Naive B cell (primary cell): ENCODE results near the gene IGFN1. TPM values are rescaled to one million over a fixed set of nuclear protein-coding genes. Genes with fewer than 3 reads are reported as not detected.
A peak's percentile ranks its signal among the peaks of the same experiment; 100 is the strongest.

Experiments used
- ATAC-seq, 2 donors: fragments of 150-1000 bp; cut with Tn5 transposase; 2 replicates each; pipeline ENCODE4 v1.10.0; 2021; ENCODE audit warnings: low read depth in 2 of 2, mild to moderate bottlenecking in 2 of 2, moderate library complexity in 2 of 2
- DNase-seq: peaks from one replicate; pipeline ENCODE4 v3.0.0; 2022
- H3K27ac Mint-ChIP-seq, 6 donors: one replicate each; pipeline ENCODE4 v1.8.0; 2020 to 2022; ENCODE audit warnings: mild to moderate bottlenecking in 6 of 6, mixed read lengths in 6 of 6, moderate library complexity in 5 of 6, inconsistent platforms in 2 of 6
- H3K27me3 Mint-ChIP-seq, 3 donors: one replicate each; pipeline ENCODE4 v1.8.0; 2021 to 2022; ENCODE audit warnings: mixed read lengths in 3 of 3, mild to moderate bottlenecking in 1 of 3
- H3K36me3 Mint-ChIP-seq, 2 donors: one replicate each; pipeline ENCODE4 v1.8.0; 2020 to 2022; ENCODE audit warnings: mixed read lengths in 2 of 2, inconsistent platforms in 1 of 2, mild to moderate bottlenecking in 1 of 2
- H3K4me1 Mint-ChIP-seq, 3 donors: one replicate each; pipeline ENCODE4 v1.8.0; 2020 to 2022; ENCODE audit warnings: mixed read lengths in 3 of 3, inconsistent platforms in 1 of 3, mild to moderate bottlenecking in 1 of 3, moderate library complexity in 1 of 3
- H3K4me3 Mint-ChIP-seq, 8 donors: one replicate each; pipeline ENCODE4 v1.8.0; 2020 to 2022; ENCODE audit warnings: mild to moderate bottlenecking in 8 of 8, mixed read lengths in 8 of 8, moderate library complexity in 8 of 8, inconsistent platforms in 2 of 8
- H3K9me3 Mint-ChIP-seq, 7 donors: one replicate each; pipeline ENCODE4 v1.8.0; 2020 to 2022; ENCODE audit warnings: mixed read lengths in 7 of 7, mild to moderate bottlenecking in 5 of 7, inconsistent platforms in 2 of 7, moderate library complexity in 1 of 7
- polyA plus RNA-seq, 6 donors: library from polyadenylated mRNA; unstranded; fragments of 300-500 nt; fragmentation: Illumina TruSeq; gene quantifications; one replicate each; pipeline ENCODE4 v1.2.3, GENCODE V29; 2021; ENCODE audit warnings: low read depth in 6 of 6

IGFN1 gene
- polyA plus RNA-seq, 6 donors from 2014 or later: not detected

GRCh38 chr1:201170533-201171062, 20.0 kb upstream of the IGFN1 start:
- Mint-ChIP-seq H3K36me3 (no peaks in the 10 kb centered on the region), H3K4me1 (peaks cover 8 to 16% (median 12%) of the 10 kb centered on the region in 3 donors), H3K4me3 (peak overlapping the region; percentile 85 to 95 (median 90)), H3K27ac (peak overlapping the region in 4 of 6 donors; percentile 36 to 70 (median 56)), H3K27me3 (peaks cover 15 to 38% (median 37%) of the 10 kb centered on the region in 3 donors), H3K9me3 (peaks cover 0 to 1% (median 0%) of the 10 kb centered on the region in 7 donors)
- DNase-seq (peak; percentile 58), ATAC-seq (peak; percentile 89 to 93)

- ATAC-seq (peak; percentile 49 to 52), DNase-seq (peak; percentile 18)
- Mint-ChIP-seq H3K27ac (peak overlapping the region in 5 of 6 donors; percentile 13 to 70 (median 52)), H3K9me3 (peaks cover 0 to 1% (median 0%) of the 10 kb centered on the region in 7 donors), H3K27me3 (peaks cover 15 to 32% (median 30%) of the 10 kb centered on the region in 3 donors), H3K36me3 (no peaks in the 10 kb centered on the region), H3K4me1 (peaks cover 8 to 16% (median 12%) of the 10 kb centered on the region in 3 donors), H3K4me3 (peak overlapping the region; percentile 85 to 95 (median 90))
Observed at GRCh38 chr1:201171063-201172036, 19.3 kb upstream of the IGFN1 start.

DNA sequence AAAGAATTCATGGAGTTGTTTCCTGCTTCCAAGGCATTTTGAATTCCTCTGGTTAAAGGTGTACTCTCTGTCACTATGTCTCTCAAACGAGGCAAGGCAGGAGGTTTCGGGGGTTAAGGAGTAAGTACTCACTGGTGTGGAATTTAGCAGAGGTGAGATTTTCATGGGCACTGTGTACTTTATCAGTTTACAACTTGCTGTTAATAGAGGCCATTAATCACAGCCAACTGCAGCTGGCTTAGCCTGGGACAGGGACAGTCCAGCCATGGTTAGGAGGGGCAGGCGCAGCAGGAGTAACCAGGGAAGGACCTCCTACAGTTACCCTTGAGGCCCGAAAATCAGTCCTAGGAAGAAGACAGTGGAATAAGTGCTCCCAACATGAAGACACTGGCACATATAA, 18.3 kb upstream of the IGFN1 start:
- peaks cover 15 to 41% (median 35%) of the 10 kb centered on the region in 3 donors for H3K27me3 Mint-ChIP-seq
- H3K9me3 Mint-ChIP-seq: peaks cover 0 to 1% (median 0%) of the 10 kb centered on the region in 7 donors

GRCh38 chr1:201172999-201173610, 17.5 kb upstream of the IGFN1 start:
- no peak for DNase-seq
- no peak overlapping the region for H3K27ac Mint-ChIP-seq

More for the DNA sequence above, 18.3 kb upstream of the IGFN1 start:
- H3K27ac Mint-ChIP-seq: no peak overlapping the region
- H3K4me1 Mint-ChIP-seq: peaks cover 8 to 16% (median 12%) of the 10 kb centered on the region in 3 donors
- H3K36me3 Mint-ChIP-seq: no peaks in the 10 kb centered on the region
- H3K4me3 Mint-ChIP-seq: peak overlapping the region in 6 of 8 donors; percentile 24 to 89 (median 85)
- DNase-seq (no peak), ATAC-seq (no peak)

DNA sequence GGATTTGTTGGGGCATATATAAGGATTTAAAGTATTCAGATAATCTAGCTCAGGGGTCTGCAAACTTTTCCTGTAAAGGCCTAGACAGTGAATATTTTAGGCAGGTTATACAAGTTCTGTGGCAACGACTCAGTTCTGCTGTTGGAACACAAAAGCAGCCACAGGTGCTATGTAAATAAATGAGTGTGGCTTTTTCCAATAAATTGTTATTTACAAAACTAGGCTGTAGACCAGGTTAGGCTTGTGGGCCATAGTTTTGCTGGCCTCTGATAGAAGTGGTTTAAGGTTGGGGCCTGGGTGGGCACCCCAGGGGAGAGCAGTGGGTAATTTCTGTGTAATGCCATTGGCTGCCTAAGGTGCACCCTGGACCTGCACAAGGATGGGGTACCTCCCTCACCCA, 16.9 kb upstream of the IGFN1 start:
- peaks cover 19 to 55% (median 49%) of the 10 kb centered on the region in 3 donors for H3K27me3 Mint-ChIP-seq
- ATAC-seq: no peak
- no peak for DNase-seq
- H3K36me3 Mint-ChIP-seq: peaks cover 0 to 14% of the 10 kb centered on the region in 2 donors
- peaks cover 0 to 5% (median 4%) of the 10 kb centered on the region in 7 donors for H3K9me3 Mint-ChIP-seq
- no peak overlapping the region for H3K27ac Mint-ChIP-seq
- peaks cover 8 to 16% (median 12%) of the 10 kb centered on the region in 3 donors for H3K4me1 Mint-ChIP-seq
- no peak overlapping the region for H3K4me3 Mint-ChIP-seq

More at GRCh38 chr1:201172999-201173610, 17.5 kb upstream of the IGFN1 start:
- H3K36me3 Mint-ChIP-seq: peaks cover 0 to 8% of the 10 kb centered on the region in 2 donors
- peaks cover 0 to 1% (median 0%) of the 10 kb centered on the region in 7 donors for H3K9me3 Mint-ChIP-seq
- H3K4me1 Mint-ChIP-seq: peaks cover 8 to 16% (median 12%) of the 10 kb centered on the region in 3 donors
- ATAC-seq: no peak
- H3K4me3 Mint-ChIP-seq: peak overlapping the region in 3 of 8 donors; percentile 25 to 80 (median 77)
- H3K27me3 Mint-ChIP-seq: peaks cover 19 to 48% (median 42%) of the 10 kb centered on the region in 3 donors

DNA sequence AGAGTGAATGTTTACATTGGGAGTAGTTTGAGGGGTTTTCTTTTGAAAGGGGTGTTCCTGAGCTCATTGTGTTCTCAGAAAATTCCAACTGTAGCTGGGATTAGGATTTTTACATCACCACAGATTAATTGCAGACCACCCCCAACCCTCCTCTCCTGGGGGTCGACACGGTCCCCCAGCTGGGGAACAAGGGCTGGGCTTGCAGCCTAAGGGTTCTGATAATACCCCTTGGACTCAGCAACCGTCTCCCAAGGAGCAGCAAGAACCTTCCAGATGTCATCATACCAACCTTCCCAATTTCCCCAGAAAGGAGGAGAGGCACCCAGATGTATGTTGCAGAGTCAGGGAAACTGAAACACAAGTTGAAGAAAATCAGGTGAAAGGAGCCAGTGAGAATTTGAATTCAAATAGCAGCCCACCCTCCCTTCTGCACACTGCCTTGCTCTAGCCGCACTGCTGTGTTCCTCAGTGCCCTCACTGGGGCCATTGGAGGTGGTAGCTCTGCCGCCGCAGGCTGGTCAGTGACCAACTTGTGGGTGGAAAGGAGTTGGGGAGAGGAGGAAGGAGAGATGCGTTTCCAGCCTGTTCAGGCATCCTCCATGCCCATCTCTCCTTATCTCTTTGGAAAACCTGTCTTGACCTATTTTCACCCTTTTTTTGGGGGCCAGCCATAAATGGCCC, 14.7 kb upstream of the IGFN1 start:
- Mint-ChIP-seq H3K9me3 (peaks cover 6 to 18% (median 10%) of the 10 kb centered on the region in 7 donors), H3K27me3 (peaks cover 32 to 72% (median 65%) of the 10 kb centered on the region in 3 donors), H3K4me3 (no peak overlapping the region), H3K36me3 (peaks cover 0 to 28% of the 10 kb centered on the region in 2 donors), H3K27ac (peak overlapping the region in 1 of 6 donors; percentile 51), H3K4me1 (peaks cover 8 to 9% (median 8%) of the 10 kb centered on the region in 3 donors)
- DNase-seq (no peak), ATAC-seq (no peak)

DNA sequence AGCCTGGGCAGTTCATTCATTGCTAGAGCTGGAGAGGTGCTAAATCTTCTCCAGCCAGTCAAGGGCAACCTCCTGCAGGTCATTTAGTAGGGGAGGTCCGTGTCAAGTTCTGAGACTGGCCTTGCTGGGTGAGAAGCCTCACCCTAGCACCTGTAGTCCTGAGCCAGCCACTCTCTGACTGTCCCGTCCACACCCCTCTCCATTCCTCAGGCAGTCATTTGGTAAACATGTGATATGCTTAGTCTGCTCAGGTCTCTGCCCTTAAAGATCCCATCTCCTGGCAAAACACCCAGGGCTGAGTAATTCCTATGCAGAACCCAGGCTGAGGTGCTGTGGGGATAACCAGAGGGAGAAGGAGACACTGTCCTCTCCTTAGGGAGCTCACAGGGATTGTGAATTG, 13.7 kb upstream of the IGFN1 start:
- H3K4me1 Mint-ChIP-seq: peaks cover under 1 to 5% (median 5%) of the 10 kb centered on the region in 3 donors
- ATAC-seq (no peak), DNase-seq (no peak)
- H3K27me3 Mint-ChIP-seq: peaks cover 25 to 74% (median 66%) of the 10 kb centered on the region in 3 donors
- peaks cover 7 to 18% (median 10%) of the 10 kb centered on the region in 7 donors for H3K9me3 Mint-ChIP-seq
- H3K4me3 Mint-ChIP-seq: no peak overlapping the region
- H3K27ac Mint-ChIP-seq: no peak overlapping the region
- H3K36me3 Mint-ChIP-seq: peaks cover 0 to 35% of the 10 kb centered on the region in 2 donors

DNA sequence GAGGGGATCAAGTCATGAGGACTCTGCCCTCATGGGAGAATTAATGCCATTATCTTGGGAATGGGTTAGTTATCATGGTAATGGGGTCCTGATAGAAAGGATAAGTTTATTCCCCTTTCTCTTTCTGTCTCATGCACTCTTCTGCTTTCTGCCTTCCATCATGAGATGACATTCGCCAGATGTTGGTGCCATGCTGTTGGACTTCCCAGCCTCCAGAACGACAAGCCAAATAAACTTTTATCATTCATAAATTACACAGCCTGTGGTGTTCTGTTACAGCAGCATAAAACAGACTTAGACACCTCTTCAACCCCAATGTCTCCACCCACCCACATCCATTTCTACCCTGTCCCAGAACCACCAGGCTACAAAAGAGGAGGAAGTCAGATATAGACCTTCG, 11.9 kb upstream of the IGFN1 start:
- H3K4me3 Mint-ChIP-seq: no peak overlapping the region
- ATAC-seq: no peak
- H3K27me3 Mint-ChIP-seq: peaks cover 25 to 75% (median 68%) of the 10 kb centered on the region in 3 donors
- peaks cover 0 to 35% of the 10 kb centered on the region in 2 donors for H3K36me3 Mint-ChIP-seq
- H3K4me1 Mint-ChIP-seq: peaks cover 0 to 5% (median 4%) of the 10 kb centered on the region in 3 donors
- no peak overlapping the region for H3K27ac Mint-ChIP-seq
- no peak for DNase-seq
- peaks cover 5 to 18% (median 10%) of the 10 kb centered on the region in 7 donors for H3K9me3 Mint-ChIP-seq

- H3K4me1 Mint-ChIP-seq: peaks cover 0 to 5% (median 4%) of the 10 kb centered on the region in 3 donors
- H3K27me3 Mint-ChIP-seq: peaks cover 27 to 80% (median 72%) of the 10 kb centered on the region in 3 donors
- H3K27ac Mint-ChIP-seq: no peak overlapping the region
- no peak overlapping the region for H3K4me3 Mint-ChIP-seq
- H3K36me3 Mint-ChIP-seq: peaks cover 0 to 35% of the 10 kb centered on the region in 2 donors
- peaks cover 5 to 18% (median 10%) of the 10 kb centered on the region in 7 donors for H3K9me3 Mint-ChIP-seq
- no peak for DNase-seq
- ATAC-seq: no peak
Observed at GRCh38 chr1:201180141-201180540, 10.5 kb upstream of the IGFN1 start.

- H3K4me3 Mint-ChIP-seq: no peak overlapping the region
- no peak overlapping the region for H3K27ac Mint-ChIP-seq
- H3K36me3 Mint-ChIP-seq: peaks cover 0 to 35% of the 10 kb centered on the region in 2 donors
- peaks cover 5 to 18% (median 10%) of the 10 kb centered on the region in 7 donors for H3K9me3 Mint-ChIP-seq
- H3K27me3 Mint-ChIP-seq: peaks cover 27 to 75% (median 75%) of the 10 kb centered on the region in 3 donors
- DNase-seq: no peak
- no peak for ATAC-seq
- H3K4me1 Mint-ChIP-seq: peaks cover 0 to 5% (median 4%) of the 10 kb centered on the region in 3 donors
Observed at GRCh38 chr1:201180901-201181300, 9.7 kb upstream of the IGFN1 start.

- no peak overlapping the region for H3K4me3 Mint-ChIP-seq
Observed at GRCh38 chr1:201181323-201181722, 9.3 kb upstream of the IGFN1 start.

GRCh38 chr1:201181726-201182125, 8.9 kb upstream of the IGFN1 start:
- Mint-ChIP-seq H3K9me3 (peaks cover 5 to 18% (median 10%) of the 10 kb centered on the region in 7 donors), H3K4me1 (peaks cover 0 to 5% (median 4%) of the 10 kb centered on the region in 3 donors), H3K4me3 (no peak overlapping the region), H3K36me3 (peaks cover 0 to 35% of the 10 kb centered on the region in 2 donors), H3K27ac (no peak overlapping the region), H3K27me3 (peaks cover 31 to 71% (median 70%) of the 10 kb centered on the region in 3 donors)
- DNase-seq (no peak), ATAC-seq (no peak)

More at GRCh38 chr1:201181323-201181722, 9.3 kb upstream of the IGFN1 start:
- H3K27ac Mint-ChIP-seq: no peak overlapping the region
- peaks cover 0 to 5% (median 4%) of the 10 kb centered on the region in 3 donors for H3K4me1 Mint-ChIP-seq
- peaks cover 30 to 75% (median 74%) of the 10 kb centered on the region in 3 donors for H3K27me3 Mint-ChIP-seq
- H3K9me3 Mint-ChIP-seq: peaks cover 5 to 18% (median 10%) of the 10 kb centered on the region in 7 donors
- ATAC-seq: no peak
- peaks cover 0 to 35% of the 10 kb centered on the region in 2 donors for H3K36me3 Mint-ChIP-seq
- DNase-seq: no peak
